Neural progenitor cell (in vitro differentiated cells): Measurements from ENCODE around the gene TLCD2. TPM values are rescaled to one million over a fixed set of nuclear protein-coding genes. Genes with fewer than 3 reads are reported as not detected.
A peak's percentile ranks its signal among the peaks of the same experiment; 100 is the strongest.

Source experiments
- DNase-seq: peaks from one replicate; pipeline ENCODE4 v3.0.0-alpha.2; 2016; ENCODE audit warnings: low spot score
- H2AFZ ChIP-seq: fragments of 200-600 bp; sonication (generic); replicated peaks from 2 replicates; pipeline ENCODE4 v1.6.1; 2016; ENCODE audit warnings: antibody characterized with exemption
- H3F3A ChIP-seq: fragments of 200-600 bp; sonication (generic); 2 replicates; pipeline ENCODE4 v1.6.1; 2016; ENCODE audit warnings: antibody characterized with exemption, low read depth
- H3K27ac ChIP-seq: fragments of 200-600 bp; sonication (generic); 2 replicates; pipeline ENCODE4 v1.5.1; 2016; ENCODE audit warnings: mild to moderate bottlenecking
- H3K27me3 ChIP-seq: fragments of 200-600 bp; sonication (generic); 2 replicates; pipeline ENCODE4 v1.6.1; 2016; ENCODE audit warnings: mild to moderate bottlenecking, moderate library complexity
- H3K36me3 ChIP-seq: fragments of 200-600 bp; sonication (generic); 2 replicates; pipeline ENCODE4 v1.5.1; 2016
- H3K4me1 ChIP-seq: fragments of 200-600 bp; sonication (generic); 2 replicates; pipeline ENCODE4 v1.6.1; 2016; ENCODE audit warnings: mixed run types
- H3K4me2 ChIP-seq: fragments of 200-600 bp; sonication (generic); 2 replicates; pipeline ENCODE4 v1.6.1; 2016
- H3K4me3 ChIP-seq: fragments of 200-600 bp; sonication (generic); 2 replicates; pipeline ENCODE4 v1.5.1; 2016
- H3K79me2 ChIP-seq: fragments of 200-600 bp; sonication (generic); 2 replicates; pipeline ENCODE4 v1.6.1; 2016; ENCODE audit warnings: low read depth
- H3K9ac ChIP-seq: fragments of 200-600 bp; sonication (generic); 2 replicates; pipeline ENCODE4 v1.6.1; 2016
- H3K9me3 ChIP-seq: fragments of 200-600 bp; sonication (generic); 2 replicates; pipeline ENCODE4 v1.5.1; 2016; ENCODE audit warnings: low read depth
- H4K20me1 ChIP-seq: fragments of 200-600 bp; sonication (generic); 2 replicates; pipeline ENCODE4 v1.6.1; 2016; ENCODE audit warnings: low read depth
- H3K27ac Mint-ChIP-seq: 3 replicates; pipeline ENCODE4 v1.8.0; 2021; ENCODE audit warnings: mixed read lengths
- H3K27me3 Mint-ChIP-seq: 2 replicates; pipeline ENCODE4 v1.8.0; 2022; ENCODE audit warnings: low read depth, mild to moderate bottlenecking, inconsistent platforms, moderate library complexity, mixed read lengths; ENCODE audit not compliant: insufficient read depth
- H3K36me3 Mint-ChIP-seq: 3 replicates; pipeline ENCODE4 v1.8.0; 2021; ENCODE audit warnings: mixed read lengths
- H3K4me1 Mint-ChIP-seq: 3 replicates; pipeline ENCODE4 v1.8.0; 2021; ENCODE audit warnings: mixed read lengths
- H3K4me3 Mint-ChIP-seq: 3 replicates; pipeline ENCODE4 v1.8.0; 2021; ENCODE audit warnings: mild to moderate bottlenecking, moderate library complexity, mixed read lengths
- H3K9me3 Mint-ChIP-seq: 3 replicates; pipeline ENCODE4 v1.8.0; 2020; ENCODE audit warnings: mixed read lengths
- CTCF ChIP-seq: fragments of 200-600 bp; sonication (generic); IDR thresholded peaks from 2 replicates; pipeline ENCODE4 v1.5.1; 2017; ENCODE audit warnings: antibody characterized with exemption, mild to moderate bottlenecking
- EZH2 ChIP-seq: fragments of 200-600 bp; sonication (generic); IDR thresholded peaks from 2 replicates; pipeline ENCODE4 v1.6.1; 2017; ENCODE audit warnings: antibody characterized with exemption, mild to moderate bottlenecking, moderate library complexity
- EZH2phosphoT487 ChIP-seq: fragments of 200-600 bp; sonication (generic); IDR thresholded peaks from 2 replicates; pipeline ENCODE4 v1.6.1; 2017; ENCODE audit warnings: antibody characterized with exemption
- total RNA-seq: library from RNA; depleted of rRNA; stranded (reverse); fragments of >200 nt; gene quantifications from 2 replicates; pipeline ENCODE4 v1.2.3, GENCODE V29; 2015; ENCODE audit warnings: low replicate concordance

Gene TLCD2
- total RNA-seq, 1 donor from 2014 or later, result 0.15 TPM

DNA sequence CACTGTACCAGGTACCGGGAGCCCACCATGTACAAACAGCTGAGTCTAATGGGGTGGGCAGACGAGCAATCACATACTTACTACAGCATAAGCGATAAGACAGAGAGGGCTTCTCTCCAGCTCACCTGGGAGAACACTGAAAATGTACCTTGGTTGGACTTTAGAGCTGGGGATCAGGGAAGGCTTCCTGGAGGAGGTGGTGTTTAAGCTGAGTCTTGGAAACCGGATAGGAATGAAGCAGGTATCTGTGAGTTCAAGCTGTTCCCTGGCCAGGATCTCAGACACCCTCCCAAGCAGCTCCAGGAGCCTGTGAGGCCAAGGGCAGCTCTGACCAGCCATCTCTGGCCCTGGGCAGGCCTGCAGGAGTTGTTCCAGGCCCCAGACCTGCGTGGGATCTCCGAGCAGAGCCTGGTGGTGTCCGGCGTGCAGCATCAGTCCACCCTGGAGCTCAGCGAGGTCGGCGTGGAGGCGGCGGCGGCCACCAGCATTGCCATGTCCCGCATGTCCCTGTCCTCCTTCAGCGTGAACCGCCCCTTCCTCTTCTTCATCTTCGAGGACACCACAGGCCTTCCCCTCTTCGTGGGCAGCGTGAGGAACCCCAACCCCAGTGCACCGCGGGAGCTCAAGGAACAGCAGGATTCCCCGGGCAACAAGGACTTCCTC, 43.7 kb upstream of the TLCD2 start:
- no peak overlapping the region for H2AFZ ChIP-seq
- no peaks in the 10 kb centered on the region for H3K79me2 ChIP-seq
- H3K4me2 ChIP-seq, result no peak overlapping the region
- peaks cover 7% of the 10 kb centered on the region for H3F3A ChIP-seq
- Mint-ChIP-seq H3K4me3 (no peak overlapping the region), H3K36me3 (no peaks in the 10 kb centered on the region), H3K4me1 (peaks cover 22% of the 10 kb centered on the region), H3K27me3 (peaks cover 12% of the 10 kb centered on the region), H3K9me3 (no peaks in the 10 kb centered on the region), H3K27ac (no peak overlapping the region)
- no peak overlapping the region for H3K9ac ChIP-seq
- H3K27ac ChIP-seq, result no peak overlapping the region
- peaks cover 6% of the 10 kb centered on the region for H3K4me1 ChIP-seq
- no peaks in the 10 kb centered on the region for H3K9me3 ChIP-seq
- H3K4me3 ChIP-seq, result no peak overlapping the region
- H3K27me3 ChIP-seq, result no peaks in the 10 kb centered on the region
- TF ChIP-seq CTCF (no peak), EZH2 (no peak), EZH2phosphoT487 (no peak)
- DNase-seq, result no peak
- H4K20me1 ChIP-seq, result no peaks in the 10 kb centered on the region
- H3K36me3 ChIP-seq, result no peaks in the 10 kb centered on the region

- TF ChIP-seq CTCF, result no peak
- TF ChIP-seq EZH2, result no peak
- no peak for TF ChIP-seq EZH2phosphoT487
- no peak overlapping the region for H3K27ac ChIP-seq
- no peak overlapping the region for H3K9ac ChIP-seq
- H3K4me1 ChIP-seq, result peaks cover 6% of the 10 kb centered on the region
- Mint-ChIP-seq H3K9me3 (no peaks in the 10 kb centered on the region), H3K27ac (no peak overlapping the region), H3K27me3 (peaks cover 8% of the 10 kb centered on the region), H3K4me1 (peaks cover 22% of the 10 kb centered on the region), H3K36me3 (no peaks in the 10 kb centered on the region), H3K4me3 (no peak overlapping the region)
- H3K4me3 ChIP-seq, result no peak overlapping the region
- H4K20me1 ChIP-seq, result no peaks in the 10 kb centered on the region
- no peak for DNase-seq
- no peaks in the 10 kb centered on the region for H3K27me3 ChIP-seq
- H3K4me2 ChIP-seq, result no peak overlapping the region
- H3F3A ChIP-seq, result peaks cover 7% of the 10 kb centered on the region
- H2AFZ ChIP-seq, result peak overlapping the region; percentile 5
- H3K79me2 ChIP-seq, result no peaks in the 10 kb centered on the region
- no peaks in the 10 kb centered on the region for H3K9me3 ChIP-seq
- H3K36me3 ChIP-seq, result no peaks in the 10 kb centered on the region
Observed at GRCh38 chr17:1752425-1753262, 42.5 kb upstream of the TLCD2 start.

DNA sequence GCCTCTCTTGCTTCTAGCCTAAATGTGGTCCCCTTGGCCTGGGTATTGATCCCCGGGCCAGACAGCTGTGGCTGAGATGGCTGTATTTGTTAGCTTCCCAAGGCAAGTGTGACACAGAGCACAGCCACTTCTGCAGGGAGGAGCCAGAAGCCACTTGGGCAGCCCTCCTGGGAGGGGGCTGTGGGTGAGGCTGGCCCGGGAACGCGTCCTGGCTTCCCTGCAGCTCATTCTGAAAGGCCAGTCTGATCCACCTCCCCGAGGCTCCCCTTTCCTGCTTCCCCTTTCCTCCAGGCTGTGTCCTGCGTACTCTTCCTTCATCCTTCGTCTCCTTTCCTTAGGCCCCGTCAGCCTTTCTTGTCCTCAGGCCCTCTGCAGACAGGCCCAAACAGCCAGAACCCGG, 40.5 kb upstream of the TLCD2 start:
- peaks cover 15% of the 10 kb centered on the region for H3K4me1 Mint-ChIP-seq
- peak overlapping the region; percentile 53 for H3K4me3 Mint-ChIP-seq
- H3F3A ChIP-seq, result peaks cover 9% of the 10 kb centered on the region
- no peaks in the 10 kb centered on the region for H3K27me3 ChIP-seq
- H3K36me3 Mint-ChIP-seq, result no peaks in the 10 kb centered on the region
- TF ChIP-seq EZH2 (no peak), CTCF (no peak), EZH2phosphoT487 (no peak)
- H3K9me3 ChIP-seq, result no peaks in the 10 kb centered on the region
- no peaks in the 10 kb centered on the region for H3K79me2 ChIP-seq
- H3K4me3 ChIP-seq, result no peak overlapping the region
- no peak for DNase-seq
- H3K27ac ChIP-seq, result no peak overlapping the region
- no peak overlapping the region for H3K4me2 ChIP-seq
- H3K27ac Mint-ChIP-seq, result no peak overlapping the region
- H3K9me3 Mint-ChIP-seq, result no peaks in the 10 kb centered on the region
- no peaks in the 10 kb centered on the region for H3K36me3 ChIP-seq
- H3K27me3 Mint-ChIP-seq, result peaks cover 9% of the 10 kb centered on the region
- H4K20me1 ChIP-seq, result no peaks in the 10 kb centered on the region
- H2AFZ ChIP-seq, result no peak overlapping the region
- peaks cover 6% of the 10 kb centered on the region for H3K4me1 ChIP-seq
- no peak overlapping the region for H3K9ac ChIP-seq
